K562 (cell line): ENCODE measurements around the gene MUCL3. TPM values are rescaled to one million over a fixed set of nuclear protein-coding genes. Genes with fewer than 3 reads are reported as not detected.

Experiments used
- ATAC-seq: fragments of 200-7000 bp; cut with Tn5 transposase; 3 replicates; pipeline ENCODE4 v1.9.1; 2020; ENCODE audit warnings: moderate library complexity
- BruUV-seq: library from RNA; stranded (reverse); fragments of 400-500 nt; replicated peaks from 2 replicates; lab custom pipeline; 2021; lab: Mats Ljungman, UMichigan
- CTCF ChIA-PET: fragments of 300-600 bp; formaldehyde crosslinking; extraction: SDS; loops from one replicate; lab custom pipeline; 2021; ENCODE audit warnings: low intra/inter-chr PET ratio; lab: Yijun Ruan, JAX
- POLR2A ChIA-PET: fragments of 300-600, 350-650 bp; sonication (Branson Sonifier 250); formaldehyde crosslinking; extraction: SDS; loops from one replicate; lab custom pipeline; 2021; ENCODE audit warnings: antibody characterized with exemption, inconsistent platforms; lab: Yijun Ruan, JAX
- DNase-seq, 4 experiments: peaks; one replicate each; pipeline versions ENCODE4 v3.0.0 to v3.0.0-alpha.2; 2011 to 2018; ENCODE audit warnings: low spot score in 3 of 4, mixed read lengths in 3 of 4; ENCODE audit errors: extremely low read depth in 1 of 4
- FAIRE-seq: peaks from 2 replicates; lab custom pipeline; 2011; peaks lifted over from hg19 to GRCh38; lab: Jason Lieb, UNC
- H2AFZ ChIP-seq: 2 replicates; pipeline ENCODE4 v1.6.0; 2011; ENCODE audit warnings: low read depth, low read length, control low read depth, inconsistent platforms
- H3K27ac ChIP-seq: fragments of 200-600 bp; 3 replicates; pipeline ENCODE4 v1.8.0; 2011; ENCODE audit warnings: low read depth, mild to moderate bottlenecking, control low read depth, inconsistent platforms, low read length, moderate library complexity, mixed read lengths; ENCODE audit errors: extremely low read depth
- H3K27me3 ChIP-seq, 2 experiments: fragments of 300-600 bp in 1 of 2; 2 replicates in 1 of 2; 3 replicates in 1 of 2; pipeline versions ENCODE4 v1.6.0 to v1.8.0; 2011; ENCODE audit warnings: inconsistent platforms in 2 of 2, low read length in 2 of 2, mild to moderate bottlenecking in 1 of 2, mixed read lengths in 1 of 2, moderate library complexity in 1 of 2; ENCODE audit not compliant: control insufficient read depth in 2 of 2, insufficient read depth in 2 of 2
- H3K36me3 ChIP-seq: fragments of 300-600 bp; 3 replicates; pipeline ENCODE4 v1.8.0; 2011; ENCODE audit warnings: mild to moderate bottlenecking, low read length, inconsistent platforms; ENCODE audit not compliant: control insufficient read depth, insufficient read depth
- H3K4me1 ChIP-seq, 2 experiments: fragments of 200-600 bp in 1 of 2; replicated peaks in 1 of 2; 2 replicates in 1 of 2; 3 replicates in 1 of 2; pipeline versions ENCODE4 v1.5.1 to v1.8.0; 2011; ENCODE audit warnings: inconsistent platforms in 2 of 2, low read length in 2 of 2, mild to moderate bottlenecking in 1 of 2, mixed read lengths in 1 of 2, moderate library complexity in 1 of 2; ENCODE audit not compliant: control insufficient read depth in 2 of 2, insufficient read depth in 2 of 2
- H3K4me2 ChIP-seq: 2 replicates; pipeline ENCODE4 v1.6.1; 2011; ENCODE audit warnings: low read length, control low read depth, inconsistent platforms, mixed read lengths; ENCODE audit not compliant: insufficient read depth
- H3K4me3 ChIP-seq: fragments of 200-600 bp; sonication (generic), shearing (Covaris generic); 2 replicates; pipeline ENCODE4 v1.5.1; 2016; ENCODE audit warnings: control low read depth, inconsistent platforms
- H3K79me2 ChIP-seq: fragments of 200-600 bp; 3 replicates; pipeline ENCODE4 v1.8.0; 2011; ENCODE audit warnings: low read length, inconsistent platforms; ENCODE audit not compliant: control insufficient read depth, insufficient read depth
- H3K9ac ChIP-seq, 2 experiments: 2 replicates each; pipeline versions ENCODE4 v1.6.0 to v1.6.1; 2011; ENCODE audit warnings: low read depth in 2 of 2, low read length in 2 of 2, control low read depth in 1 of 2, inconsistent platforms in 1 of 2, mild to moderate bottlenecking in 1 of 2, mixed read lengths in 1 of 2; ENCODE audit not compliant: insufficient read depth in 1 of 2
- H3K9me1 ChIP-seq: one replicate; pipeline ENCODE4 v1.6.0; 2011; ENCODE audit warnings: inconsistent platforms, mild to moderate bottlenecking, low read length, moderate library complexity; ENCODE audit not compliant: control insufficient read depth, insufficient read depth
- H3K9me3 ChIP-seq: replicated peaks from 2 replicates; pipeline ENCODE4 v1.5.1; 2011; ENCODE audit warnings: low read depth, low read length, inconsistent platforms; ENCODE audit not compliant: control insufficient read depth, insufficient read depth
- H4K20me1 ChIP-seq: replicated peaks from 2 replicates; pipeline ENCODE4 v1.6.1; 2011; ENCODE audit warnings: low read length, inconsistent platforms, mixed read lengths; ENCODE audit not compliant: control insufficient read depth, insufficient read depth
- BCOR ChIP-seq: fragments of 450-650 bp; IDR thresholded peaks from 2 replicates; pipeline ENCODE4 v1.6.1; 2016
- CEBPG ChIP-seq, 3 experiments: fragments of 200-800 bp in 1 of 3; sonication (Bioruptor generic) in 1 of 3; sonication (generic) in 1 of 3; formaldehyde crosslinking in 1 of 3; IDR thresholded peaks in 2 of 3; conservative IDR thresholded peaks in 1 of 3; 2 replicates each; pipeline versions ENCODE4 v1.6.1 to v1.8.0; 2016 to 2022; ENCODE audit warnings: missing compliant biosample characterization in 2 of 3, missing genetic modification characterization in 2 of 3, mild to moderate bottlenecking in 1 of 3, missing genetic modification reagents in 1 of 3
- PYGO2 ChIP-seq: fragments of 450-650 bp; IDR thresholded peaks from 2 replicates; pipeline ENCODE4 v1.6.1; 2016; ENCODE audit warnings: mild to moderate bottlenecking, missing genetic modification characterization, moderate library complexity, missing compliant biosample characterization
- RBM39 ChIP-seq: fragments of 200-400 bp; formaldehyde crosslinking; optimal IDR thresholded peaks from 2 replicates; pipeline ENCODE3; 2018; ENCODE audit warnings: low read depth, low read length
- SUPT5H ChIP-seq: fragments of 450-650 bp; IDR thresholded peaks from 2 replicates; pipeline ENCODE4 v1.6.1; 2016
- ZC3H8 ChIP-seq: fragments of 450-650 bp; IDR thresholded peaks from 2 replicates; pipeline ENCODE4 v1.6.1; 2017
- ZNF589 ChIP-seq: fragments of 200-800 bp; sonication (Bioruptor generic); IDR thresholded peaks from 2 replicates; pipeline ENCODE4 v1.6.1; 2016; ENCODE audit warnings: low read depth, missing genetic modification characterization, missing compliant biosample characterization
- ZNF717 ChIP-seq: fragments of 250-450 bp; sonication (Bioruptor Pico); IDR thresholded peaks from 2 replicates; pipeline ENCODE4 v1.5.0; 2021
- WGBS: fragments of 100-300 bp; shearing (Covaris generic); methylation state at CpG from one replicate; pipeline ENCODE4 v1.1.6; 2016; ENCODE audit warnings: low coverage, mixed read lengths; ENCODE audit not compliant: insufficient coverage; ENCODE audit errors: missing lambda C conversion rate; 5-methylcytosine and 5-hydroxymethylcytosine counted together
- in situ Hi-C: fragments of 300-500 bp; cut with MboI; formaldehyde crosslinking; loops from 4 replicates; pipeline ENCODE4 v1.15.0; 2018; ENCODE audit warnings: inconsistent platforms, mixed read lengths
- intact Hi-C: fragments of 100-400 bp; cut with micrococcal nuclease; formaldehyde crosslinking; loops from 2 replicates; pipeline ENCODE4 v1.14.2; 2022
- polyA plus RNA-seq, 8 experiments: library from polyadenylated mRNA; depleted of rRNA in 4 of 8; stranded (reverse) in 5 of 8; unstranded in 3 of 8; fragments of >200 nt; fragmentation: Nextera tagmentation in 2 of 8; fragmentation: Illumina TruSeq in 1 of 8; extraction: Ambion mirVana in 2 of 8; extraction: Trizol in 1 of 8; gene quantifications; 2 replicates each; pipeline versions ENCODE4 v1.2.1 to v1.2.3, GENCODE V29; 2011 to 2014; ENCODE audit warnings: inconsistent platforms in 1 of 8, missing spikeins in 1 of 8
- total RNA-seq, 7 experiments: library from RNA; depleted of rRNA in 6 of 7; stranded (reverse); fragments of >200 nt in 6 of 7; fragmentation: Illumina TruSeq in 2 of 7; extraction: Trizol in 2 of 7; gene quantifications; 2 replicates each; pipeline versions ENCODE4 v1.2.1 to v1.2.3, GENCODE V29; 2011 to 2021; ENCODE audit warnings: low replicate concordance in 1 of 7
- TF ChIP-seq, protein P1 (sequence below): fragments of 450-650 bp; IDR thresholded peaks from one replicate; pipeline ENCODE4 v1.6.1; 2018; ENCODE audit warnings: mild to moderate bottlenecking, moderate library complexity; ENCODE audit not compliant: partially characterized antibody
- TF ChIP-seq, protein P2 (sequence below): fragments of 450-650 bp; IDR thresholded peaks from 2 replicates; pipeline ENCODE4 v1.6.1; 2016; ENCODE audit warnings: low read depth, mild to moderate bottlenecking, moderate library complexity

The MUCL3 gene
- total and polyA plus RNA-seq, 9 of the 15 experiments (the other 6 are each of a cell fraction or from before 2014, with no cell fraction given): 0.07 TPM; not detected in 8

DNA sequence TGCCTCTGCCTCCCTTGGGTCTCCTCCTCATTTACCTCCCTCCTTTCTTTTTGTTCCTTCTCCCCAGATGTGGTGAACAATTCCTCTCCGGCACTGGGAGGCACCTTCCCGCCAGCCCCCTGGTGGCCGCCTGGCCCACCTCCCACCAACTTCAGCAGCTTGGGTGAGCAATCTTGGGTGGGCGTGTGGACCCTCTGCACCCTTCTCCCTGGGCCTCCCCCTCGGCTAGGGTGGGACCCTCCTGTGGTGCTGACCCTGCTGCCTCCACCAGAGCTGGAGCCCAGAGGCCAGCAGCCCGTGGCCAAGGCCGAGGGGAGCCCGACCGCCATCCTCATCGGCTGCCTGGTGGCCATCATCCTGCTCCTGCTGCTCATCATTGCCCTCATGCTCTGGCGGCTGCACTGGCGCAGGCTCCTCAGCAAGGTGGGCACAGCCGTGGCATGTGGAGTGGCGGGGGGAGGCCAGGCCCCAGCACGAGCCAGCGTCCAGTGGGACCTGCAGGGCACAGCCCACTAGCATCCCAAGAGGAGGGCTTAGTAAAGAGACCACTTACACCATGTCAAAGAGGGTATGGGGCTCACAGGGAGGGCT, 47.7 kb upstream of the MUCL3 start (continued):
- no peak for TF ChIP-seq ZNF589 (CRISPR knock-in tag)
- no peak for TF ChIP-seq PYGO2
- no peak for TF ChIP-seq ZC3H8
- no peak for TF ChIP-seq SUPT5H
- no peak for TF ChIP-seq RBM39

DNA sequence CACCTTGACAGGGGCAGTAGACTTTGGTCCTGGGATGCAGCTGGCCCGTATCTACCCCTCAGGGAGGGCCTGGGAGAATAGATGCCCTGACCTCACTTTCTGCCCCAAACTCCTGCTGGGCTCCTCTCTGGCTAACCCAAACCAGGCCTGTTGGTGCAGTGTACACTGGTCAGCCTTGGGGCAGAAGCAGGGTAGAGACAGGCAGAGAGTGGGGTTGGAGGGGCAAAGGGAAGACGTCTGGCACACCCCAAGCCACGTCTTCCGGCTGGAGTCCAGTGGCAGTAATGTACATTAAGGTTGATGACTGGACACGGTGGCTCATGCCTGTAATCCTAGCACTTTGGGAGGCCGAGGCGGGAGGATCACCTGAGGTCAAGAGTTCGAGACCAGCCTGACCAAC, 47.1 kb upstream of the MUCL3 start:
- no TSS peak for BruUV-seq
- no peak overlapping the region for H2AFZ ChIP-seq
- peaks cover 2% of the 10 kb centered on the region; the same call in 1 of the 3 replicates for H3K79me2 ChIP-seq
- H3K4me1 ChIP-seq: peaks cover 0 to 19% of the 10 kb centered on the region in 2 experiments; a peak in 2 of 5 replicates
- no peak overlapping the region for H3K27ac ChIP-seq
- intact Hi-C loops: no loop called here
- CTCF ChIA-PET: no interaction called here
- ATAC-seq (no peak), DNase-seq (no peak), FAIRE-seq (no peak)
- H4K20me1 ChIP-seq: no peaks in the 10 kb centered on the region; the same call in 1 of the 2 replicates
- H3K9ac ChIP-seq: no peak overlapping the region
- TF ChIP-seq ZNF717 (CRISPR knock-in tag) (no peak), CEBPG (CRISPR knock-in tag; IDR thresholded peaks at IDR 0.05) (no peak), CEBPG (tag; conservative IDR thresholded peaks at IDR 0.05 in 1 of 2, IDR thresholded peaks at IDR 0.05 in 1 of 2) (no peak), BCOR (no peak)
- TF ChIP-seq, protein P1, sequence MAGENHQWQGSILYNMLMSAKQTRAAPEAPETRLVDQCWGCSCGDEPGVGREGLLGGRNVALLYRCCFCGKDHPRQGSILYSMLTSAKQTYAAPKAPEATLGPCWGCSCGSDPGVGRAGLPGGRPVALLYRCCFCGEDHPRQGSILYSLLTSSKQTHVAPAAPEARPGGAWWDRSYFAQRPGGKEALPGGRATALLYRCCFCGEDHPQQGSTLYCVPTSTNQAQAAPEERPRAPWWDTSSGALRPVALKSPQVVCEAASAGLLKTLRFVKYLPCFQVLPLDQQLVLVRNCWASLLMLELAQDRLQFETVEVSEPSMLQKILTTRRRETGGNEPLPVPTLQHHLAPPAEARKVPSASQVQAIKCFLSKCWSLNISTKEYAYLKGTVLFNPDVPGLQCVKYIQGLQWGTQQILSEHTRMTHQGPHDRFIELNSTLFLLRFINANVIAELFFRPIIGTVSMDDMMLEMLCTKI: no peak
- TF ChIP-seq, protein P2, sequence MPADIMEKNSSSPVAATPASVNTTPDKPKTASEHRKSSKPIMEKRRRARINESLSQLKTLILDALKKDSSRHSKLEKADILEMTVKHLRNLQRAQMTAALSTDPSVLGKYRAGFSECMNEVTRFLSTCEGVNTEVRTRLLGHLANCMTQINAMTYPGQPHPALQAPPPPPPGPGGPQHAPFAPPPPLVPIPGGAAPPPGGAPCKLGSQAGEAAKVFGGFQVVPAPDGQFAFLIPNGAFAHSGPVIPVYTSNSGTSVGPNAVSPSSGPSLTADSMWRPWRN: no peak
- no peaks in the 10 kb centered on the region for H3K27me3 ChIP-seq
- H3K9me3 ChIP-seq: no peaks in the 10 kb centered on the region
- H3K4me3 ChIP-seq: no peak overlapping the region
- in situ Hi-C loops: no loop called here
- peaks cover 87% of the 10 kb centered on the region for H3K36me3 ChIP-seq
- no peak overlapping the region for H3K4me2 ChIP-seq
- POLR2A ChIA-PET: interaction anchor here (1.0 kb wide), 1 partner anchor 8 kb away, joined by 3 read pairs; no protein-coding TSS in a partner anchor
- 83% methylated on average over 8 of the region's 8 CpGs for WGBS
- H3K9me1 ChIP-seq: no peaks in the 10 kb centered on the region
